Progenitor cell of endocrine pancreas (in vitro differentiated cells): ENCODE results near the gene OR13J1. TPM values are rescaled to one million over a fixed set of nuclear protein-coding genes. Genes with fewer than 3 reads are reported as not detected.

Experiments
- DNase-seq: peaks from one replicate; pipeline ENCODE4 v3.0.0; 2021; ENCODE audit warnings: low spot score; ENCODE audit not compliant: unreplicated experiment
- H3K27ac Mint-ChIP-seq: 2 replicates; pipeline ENCODE4 v1.8.0; 2021; ENCODE audit warnings: mild to moderate bottlenecking, moderate library complexity, mixed read lengths
- H3K27me3 Mint-ChIP-seq: 2 replicates; pipeline ENCODE4 v1.8.0; 2021; ENCODE audit warnings: mixed read lengths
- H3K36me3 Mint-ChIP-seq: 2 replicates; pipeline ENCODE4 v1.8.0; 2022; ENCODE audit warnings: mixed read lengths; ENCODE audit not compliant: insufficient read depth
- H3K4me1 Mint-ChIP-seq: 2 replicates; pipeline ENCODE4 v1.8.0; 2021; ENCODE audit warnings: low read depth, mixed read lengths
- H3K4me3 Mint-ChIP-seq: 2 replicates; pipeline ENCODE4 v1.8.0; 2021; ENCODE audit warnings: low read depth, mild to moderate bottlenecking, moderate library complexity, mixed read lengths
- H3K9me3 Mint-ChIP-seq: 2 replicates; pipeline ENCODE4 v1.8.0; 2021; ENCODE audit warnings: low read depth, mixed read lengths
- CTCF ChIP-seq: fragments of 200-600 bp; sonication (generic); IDR thresholded peaks from one replicate; pipeline ENCODE4 v1.5.0; 2021; ENCODE audit warnings: antibody characterized with exemption, mild to moderate bottlenecking; ENCODE audit not compliant: unreplicated experiment
- total RNA-seq: library from RNA; stranded (reverse); gene quantifications from 2 replicates; pipeline ENCODE4 v1.2.1, GENCODE V29; 2021

Gene OR13J1
- total RNA-seq, 1 donor from 2014 or later: not detected

GRCh38 chr9:35909687-35910612, 39.7 kb upstream of the OR13J1 start:
- Mint-ChIP-seq H3K9me3 (no peaks in the 10 kb centered on the region), H3K4me1 (peaks cover 13% of the 10 kb centered on the region), H3K4me3 (no peak overlapping the region), H3K27ac (peak overlapping the region; percentile 28), H3K36me3 (no peaks in the 10 kb centered on the region), H3K27me3 (peaks cover 12% of the 10 kb centered on the region)
- DNase-seq: no peak
- no peak for TF ChIP-seq CTCF

- H3K9me3 Mint-ChIP-seq: no peaks in the 10 kb centered on the region
- peak within 1 kb of the TSS; percentile 28 for H3K27ac Mint-ChIP-seq
- no peak for TF ChIP-seq CTCF
- no peaks in the 10 kb centered on the region for H3K36me3 Mint-ChIP-seq
- no peak within 1 kb of the TSS for H3K4me3 Mint-ChIP-seq
- H3K4me1 Mint-ChIP-seq: peaks cover 13% of the 10 kb centered on the region
- peaks cover 12% of the 10 kb centered on the region for H3K27me3 Mint-ChIP-seq
- no peak for DNase-seq
Observed at GRCh38 chr9:35909274-35909673, 39.1 kb upstream of the OR13J1 start, which contains the start of gene SPAAR. TSS of gene SPAAR (plus strand) at chr9:35909490. CDS start at chr9:35910464, 974 bp downstream.

GRCh38 chr9:35908504-35909125, 38.4 kb upstream of the OR13J1 start:
- Mint-ChIP-seq H3K27me3 (peaks cover 12% of the 10 kb centered on the region), H3K9me3 (no peaks in the 10 kb centered on the region), H3K27ac (no peak overlapping the region), H3K4me1 (peaks cover 13% of the 10 kb centered on the region), H3K36me3 (no peaks in the 10 kb centered on the region), H3K4me3 (no peak overlapping the region)
- no peak for TF ChIP-seq CTCF
- DNase-seq: no peak

GRCh38 chr9:35907711-35908503, 37.7 kb upstream of the OR13J1 start:
- Mint-ChIP-seq H3K9me3 (no peaks in the 10 kb centered on the region), H3K27me3 (peaks cover 13% of the 10 kb centered on the region), H3K36me3 (no peaks in the 10 kb centered on the region), H3K4me3 (no peak overlapping the region), H3K4me1 (peaks cover 14% of the 10 kb centered on the region), H3K27ac (no peak overlapping the region)
- DNase-seq: no peak
- TF ChIP-seq CTCF: no peak
